Astrocyte (in vitro differentiated cells and primary cell): ENCODE results near the gene TCF7L2. TPM values are rescaled to one million over a fixed set of nuclear protein-coding genes. Genes with fewer than 3 reads are reported as not detected.
A peak's percentile ranks its signal among the peaks of the same experiment; 100 is the strongest.

Experiments
- DNase-seq: peaks from one replicate; pipeline ENCODE4 v3.0.0-alpha.2; 2010; ENCODE audit warnings: low read depth
- FAIRE-seq: peaks from 2 replicates; lab custom pipeline; 2011; peaks lifted over from hg19 to GRCh38; lab: Jason Lieb, UNC
- H2AFZ ChIP-seq: 2 replicates; pipeline ENCODE4 v1.6.0; 2012; ENCODE audit warnings: low read depth, low read length, inconsistent platforms
- H3K27ac ChIP-seq: 2 replicates; pipeline ENCODE4 v1.5.1; 2011; ENCODE audit warnings: low read depth, low read length, inconsistent platforms
- H3K27me3 ChIP-seq: 2 replicates; pipeline ENCODE4 v1.6.0; 2011; ENCODE audit warnings: low read length, inconsistent platforms; ENCODE audit not compliant: insufficient read depth
- H3K36me3 ChIP-seq: 2 replicates; pipeline ENCODE4 v1.5.1; 2011; ENCODE audit warnings: low read length, inconsistent platforms; ENCODE audit not compliant: insufficient read depth
- H3K4me1 ChIP-seq: 2 replicates; pipeline ENCODE4 v1.5.1; 2011; ENCODE audit warnings: low read length, inconsistent platforms; ENCODE audit not compliant: insufficient read depth
- H3K4me2 ChIP-seq: 2 replicates; pipeline ENCODE4 v1.6.0; 2012; ENCODE audit warnings: low read length, inconsistent platforms
- H3K4me3 ChIP-seq: 2 replicates; pipeline ENCODE4 v1.5.1; 2011; ENCODE audit warnings: low read depth, mild to moderate bottlenecking, low read length, inconsistent platforms; ENCODE audit not compliant: insufficient read depth
- H3K79me2 ChIP-seq: 2 replicates; pipeline ENCODE4 v1.6.0; 2012; ENCODE audit warnings: mild to moderate bottlenecking, low read length, inconsistent platforms; ENCODE audit not compliant: insufficient read depth
- H3K9ac ChIP-seq: 2 replicates; pipeline ENCODE4 v1.6.0; 2012; ENCODE audit warnings: mild to moderate bottlenecking, low read length, inconsistent platforms
- H3K9me3 ChIP-seq: 2 replicates; pipeline ENCODE4 v1.5.1; 2012; ENCODE audit warnings: low read depth, mild to moderate bottlenecking, low read length, inconsistent platforms; ENCODE audit not compliant: insufficient read depth
- H4K20me1 ChIP-seq: 2 replicates; pipeline ENCODE4 v1.6.0; 2012; ENCODE audit warnings: low read length, inconsistent platforms; ENCODE audit not compliant: insufficient read depth
- H3K27ac Mint-ChIP-seq: one replicate; pipeline ENCODE4 v1.8.0; 2021; ENCODE audit warnings: mild to moderate bottlenecking, mixed read lengths; ENCODE audit not compliant: unreplicated experiment
- H3K27me3 Mint-ChIP-seq: one replicate; pipeline ENCODE4 v1.8.0; 2021; ENCODE audit warnings: low read depth, mixed read lengths; ENCODE audit not compliant: unreplicated experiment
- H3K36me3 Mint-ChIP-seq: one replicate; pipeline ENCODE4 v1.8.0; 2021; ENCODE audit warnings: low read depth, mixed read lengths; ENCODE audit not compliant: unreplicated experiment
- H3K4me1 Mint-ChIP-seq: one replicate; pipeline ENCODE4 v1.8.0; 2021; ENCODE audit warnings: low read depth, mixed read lengths; ENCODE audit not compliant: unreplicated experiment
- H3K4me3 Mint-ChIP-seq: one replicate; pipeline ENCODE4 v1.8.0; 2021; ENCODE audit warnings: mild to moderate bottlenecking, moderate library complexity, mixed read lengths; ENCODE audit not compliant: unreplicated experiment
- H3K9me3 Mint-ChIP-seq: one replicate; pipeline ENCODE4 v1.8.0; 2021; ENCODE audit warnings: mild to moderate bottlenecking, mixed read lengths; ENCODE audit not compliant: unreplicated experiment
- CTCF ChIP-seq: IDR thresholded peaks from 2 replicates; pipeline ENCODE4 v1.5.1; 2011; ENCODE audit warnings: low read depth, mild to moderate bottlenecking, inconsistent platforms, low read length, moderate library complexity; ENCODE audit not compliant: insufficient read depth
- EZH2 ChIP-seq: IDR thresholded peaks from 2 replicates; pipeline ENCODE4 v1.6.1; 2012; ENCODE audit warnings: mild to moderate bottlenecking, low read length, inconsistent platforms; ENCODE audit not compliant: insufficient read depth
- total RNA-seq: library from RNA; stranded (reverse); gene quantifications from 2 replicates; pipeline ENCODE4 v1.2.1, GENCODE V29; 2021

TCF7L2 gene
- total RNA-seq, 1 donor from 2014 or later, result 52.4 TPM

- FAIRE-seq (no peak), DNase-seq (peak; percentile 71)
- H3K36me3 ChIP-seq, result no peaks in the 10 kb centered on the region
- Mint-ChIP-seq H3K4me1 (peaks cover 86% of the 10 kb centered on the region), H3K27me3 (no peaks in the 10 kb centered on the region), H3K4me3 (no peak overlapping the region), H3K27ac (peak overlapping the region; percentile 43), H3K9me3 (peaks cover 1% of the 10 kb centered on the region), H3K36me3 (peaks cover 31% of the 10 kb centered on the region)
- no peaks in the 10 kb centered on the region for H3K9me3 ChIP-seq
- peak overlapping the region; percentile 23 for H3K4me2 ChIP-seq
- H3K4me3 ChIP-seq, result no peak overlapping the region
- no peak overlapping the region for H3K9ac ChIP-seq
- TF ChIP-seq EZH2 (no peak), CTCF (no peak)
- peaks cover 15% of the 10 kb centered on the region for H4K20me1 ChIP-seq
- H3K27me3 ChIP-seq, result no peaks in the 10 kb centered on the region
- H3K27ac ChIP-seq, result no peak overlapping the region
- peaks cover 78% of the 10 kb centered on the region for H3K79me2 ChIP-seq
- peaks cover 40% of the 10 kb centered on the region for H3K4me1 ChIP-seq
- no peak overlapping the region for H2AFZ ChIP-seq
Observed at GRCh38 chr10:113047963-113048781, 98.1 kb downstream of the TCF7L2 start.

GRCh38 chr10:113049881-113050280 is 99.8 kb downstream of the TCF7L2 start:
- Mint-ChIP-seq H3K4me1 (peaks cover 84% of the 10 kb centered on the region), H3K27me3 (no peaks in the 10 kb centered on the region)
- H3K79me2 ChIP-seq, result peaks cover 72% of the 10 kb centered on the region

More at GRCh38 chr10:113049881-113050280, 99.8 kb downstream of the TCF7L2 start:
- H3K27me3 ChIP-seq, result no peaks in the 10 kb centered on the region
- TF ChIP-seq EZH2 (no peak), CTCF (no peak)
- H3K36me3 ChIP-seq, result no peaks in the 10 kb centered on the region
- no peak overlapping the region for H3K9ac ChIP-seq
- H3K4me1 ChIP-seq, result peaks cover 53% of the 10 kb centered on the region
- Mint-ChIP-seq H3K36me3 (peaks cover 24% of the 10 kb centered on the region), H3K27ac (peak overlapping the region; percentile 14), H3K4me3 (no peak overlapping the region), H3K9me3 (peaks cover 1% of the 10 kb centered on the region)
- H3K4me2 ChIP-seq, result no peak overlapping the region
- DNase-seq (no peak), FAIRE-seq (no peak)
- H3K4me3 ChIP-seq, result no peak overlapping the region
- peaks cover 9% of the 10 kb centered on the region for H4K20me1 ChIP-seq
- H3K9me3 ChIP-seq, result no peaks in the 10 kb centered on the region
- no peak overlapping the region for H3K27ac ChIP-seq
- no peak overlapping the region for H2AFZ ChIP-seq
